H9 (cell line): ENCODE measurements around the gene CHPF2. TPM values are rescaled to one million over a fixed set of nuclear protein-coding genes. Genes with fewer than 3 reads are reported as not detected.

Experiments used
- DNase-seq: peaks from one replicate; pipeline ENCODE4 v3.0.0-alpha.2; 2017
- H2AFZ ChIP-seq: one replicate; pipeline ENCODE4 v1.6.1; 2013; ENCODE audit warnings: mild to moderate bottlenecking, low read length, control low read depth, moderate library complexity
- H2AK5ac ChIP-seq: 2 replicates; pipeline ENCODE4 v1.6.1; 2013; ENCODE audit warnings: low read length, control low read depth, mixed read lengths; ENCODE audit not compliant: insufficient read length
- H2BK120ac ChIP-seq: one replicate; pipeline ENCODE4 v1.6.1; 2013; ENCODE audit warnings: low read depth, mild to moderate bottlenecking, low read length, control low read depth, inconsistent platforms; ENCODE audit not compliant: poor library complexity, severe bottlenecking
- H2BK12ac ChIP-seq: 2 replicates; pipeline ENCODE4 v1.6.1; 2013; ENCODE audit warnings: low read length, control low read depth, mixed read lengths, low read depth; ENCODE audit not compliant: insufficient read length
- H2BK15ac ChIP-seq: 2 replicates; pipeline ENCODE4 v1.6.1; 2013; ENCODE audit warnings: low read depth, low read length, control low read depth
- H2BK20ac ChIP-seq: one replicate; pipeline ENCODE4 v1.6.1; 2013; ENCODE audit warnings: low read depth, mild to moderate bottlenecking, low read length, control low read depth, inconsistent platforms; ENCODE audit not compliant: poor library complexity, severe bottlenecking
- H2BK5ac ChIP-seq: 2 replicates; pipeline ENCODE4 v1.6.1; 2013; ENCODE audit warnings: low read length, control low read depth, mixed read lengths; ENCODE audit not compliant: insufficient read length
- H3K14ac ChIP-seq: 2 replicates; pipeline ENCODE4 v1.6.1; 2013; ENCODE audit warnings: low read length, control low read depth; ENCODE audit not compliant: insufficient read depth
- H3K18ac ChIP-seq: 2 replicates; pipeline ENCODE4 v1.6.1; 2013; ENCODE audit warnings: low read depth, mild to moderate bottlenecking, mixed read lengths, low read length, control low read depth; ENCODE audit not compliant: insufficient read length
- H3K23ac ChIP-seq: 2 replicates; pipeline ENCODE4 v1.6.1; 2013; ENCODE audit warnings: low read length, control low read depth, mixed read lengths, low read depth; ENCODE audit not compliant: insufficient read length
- H3K23me2 ChIP-seq: 2 replicates; pipeline ENCODE4 v1.6.1; 2013; ENCODE audit warnings: low read depth, mild to moderate bottlenecking, mixed read lengths, low read length, control low read depth; ENCODE audit not compliant: insufficient read length, poor library complexity, severe bottlenecking
- H3K27ac ChIP-seq: 2 replicates; pipeline ENCODE4 v1.5.1; 2013; ENCODE audit warnings: low read length, control low read depth, mixed read lengths, low read depth; ENCODE audit not compliant: insufficient read length
- H3K27me3 ChIP-seq: 2 replicates; pipeline ENCODE4 v1.6.1; 2013; ENCODE audit warnings: low read length, control low read depth, inconsistent platforms; ENCODE audit not compliant: insufficient read depth
- H3K4ac ChIP-seq: 2 replicates; pipeline ENCODE4 v1.6.1; 2013; ENCODE audit warnings: low read depth, mild to moderate bottlenecking, control low read depth, inconsistent platforms, low read length, moderate library complexity
- H3K4me1 ChIP-seq: 2 replicates; pipeline ENCODE4 v1.6.1; 2013; ENCODE audit warnings: low read length, control low read depth, inconsistent platforms; ENCODE audit not compliant: insufficient read depth
- H3K4me2 ChIP-seq: 2 replicates; pipeline ENCODE4 v1.6.1; 2013; ENCODE audit warnings: low read length, control low read depth, mixed read lengths; ENCODE audit not compliant: insufficient read length, insufficient read depth
- H3K56ac ChIP-seq: 2 replicates; pipeline ENCODE4 v1.6.1; 2013; ENCODE audit warnings: low read depth, mild to moderate bottlenecking, mixed read lengths, low read length, control low read depth; ENCODE audit not compliant: insufficient read length
- H3K79me1 ChIP-seq: 2 replicates; pipeline ENCODE4 v1.6.1; 2013; ENCODE audit warnings: low read depth, mild to moderate bottlenecking, moderate library complexity, low read length, control low read depth, inconsistent platforms; ENCODE audit not compliant: insufficient read depth, poor library complexity, severe bottlenecking
- H3K79me2 ChIP-seq: 2 replicates; pipeline ENCODE4 v1.6.1; 2013; ENCODE audit warnings: low read length, control low read depth, inconsistent platforms; ENCODE audit not compliant: insufficient read depth
- H3K9ac ChIP-seq: 2 replicates; pipeline ENCODE4 v1.6.1; 2013; ENCODE audit warnings: low read length, control low read depth, mixed read lengths; ENCODE audit not compliant: insufficient read length; ENCODE audit errors: extremely low read depth
- H3K9me3 ChIP-seq: one replicate; pipeline ENCODE4 v1.6.1; 2013; ENCODE audit warnings: low read depth, low read length, inconsistent platforms; ENCODE audit not compliant: control insufficient read depth
- H3T11ph ChIP-seq: one replicate; pipeline ENCODE4 v1.6.1; 2013; ENCODE audit warnings: mild to moderate bottlenecking, low read length, control low read depth, inconsistent platforms
- H4K20me1 ChIP-seq: one replicate; pipeline ENCODE4 v1.6.1; 2013; ENCODE audit not compliant: control insufficient read depth, insufficient read length, insufficient read depth
- H4K5ac ChIP-seq: 2 replicates; pipeline ENCODE4 v1.6.1; 2013; ENCODE audit warnings: low read depth, mild to moderate bottlenecking, mixed read lengths, low read length, control low read depth; ENCODE audit not compliant: insufficient read length
- H4K8ac ChIP-seq: replicated peaks from 2 replicates; pipeline ENCODE4 v1.6.1; 2013; ENCODE audit warnings: low read length, control low read depth, mixed read lengths, low read depth; ENCODE audit not compliant: insufficient read length
- H4K91ac ChIP-seq: 2 replicates; pipeline ENCODE4 v1.6.1; 2013; ENCODE audit warnings: low read depth, mild to moderate bottlenecking, moderate library complexity, mixed read lengths, low read length, control low read depth; ENCODE audit not compliant: insufficient read length
- H3K27ac Mint-ChIP-seq, 3 experiments: 2 replicates in 2 of 3; 3 replicates in 1 of 3; pipeline ENCODE4 v1.8.0; 2020 to 2021; ENCODE audit warnings: mixed read lengths in 3 of 3, mild to moderate bottlenecking in 1 of 3, moderate library complexity in 1 of 3
- H3K27me3 Mint-ChIP-seq: 2 replicates; pipeline ENCODE4 v1.8.0; 2021; ENCODE audit warnings: low read depth, mild to moderate bottlenecking, moderate library complexity, mixed read lengths
- H3K36me3 Mint-ChIP-seq, 3 experiments: 2 replicates in 2 of 3; 3 replicates in 1 of 3; pipeline ENCODE4 v1.8.0; 2020 to 2021; ENCODE audit warnings: low read depth in 3 of 3, mixed read lengths in 3 of 3; ENCODE audit not compliant: insufficient read depth in 1 of 3
- H3K4me1 Mint-ChIP-seq, 2 experiments: 2 replicates each; pipeline ENCODE4 v1.8.0; 2020; ENCODE audit warnings: mixed read lengths in 2 of 2
- H3K4me3 Mint-ChIP-seq, 2 experiments: 2 replicates in 1 of 2; 3 replicates in 1 of 2; pipeline ENCODE4 v1.8.0; 2020 to 2021; ENCODE audit warnings: mild to moderate bottlenecking in 2 of 2, mixed read lengths in 2 of 2, moderate library complexity in 1 of 2
- H3K9me3 Mint-ChIP-seq, 2 experiments: 2 replicates in 1 of 2; 3 replicates in 1 of 2; pipeline ENCODE4 v1.8.0; 2020; ENCODE audit warnings: mild to moderate bottlenecking in 2 of 2, mixed read lengths in 2 of 2, moderate library complexity in 1 of 2
- CTCF ChIP-seq: fragments of 200-600 bp; sonication (generic); conservative IDR thresholded peaks from 3 replicates; pipeline ENCODE4 v1.8.0; 2021; ENCODE audit warnings: antibody characterized with exemption, mild to moderate bottlenecking
- WGBS: extraction: QIAGEN DNeasy Blood & Tissue Kit; methylation state at CpG from one replicate; pipeline ENCODE4 v1.1.7; 2013; ENCODE audit warnings: missing lambda C conversion rate, low lambda C conversion rate, mixed read lengths; ENCODE audit not compliant: insufficient read length; ENCODE audit errors: extremely low coverage; 5-methylcytosine and 5-hydroxymethylcytosine counted together
- total RNA-seq: library from RNA; stranded (reverse); gene quantifications from 2 replicates; pipeline ENCODE4 v1.2.1, GENCODE V29; 2021

Gene CHPF2
- total RNA-seq, 1 experiment from 2014 or later: 25.7 TPM

GRCh38 chr7:151276666-151277590 is 44.6 kb downstream of the CHPF2 start:
- Histone ChIP-seq H3K4me1 (no peaks in the 10 kb centered on the region), H2AK5ac (no peak overlapping the region), H4K20me1 (no peaks in the 10 kb centered on the region), H2BK15ac (no peak overlapping the region), H3K23ac (no peak overlapping the region), H4K91ac (no peak overlapping the region), H3K27me3 (no peaks in the 10 kb centered on the region; the same call in 1 of the 2 replicates), H3K79me1 (no peaks in the 10 kb centered on the region), H3K4ac (no peak overlapping the region), H2BK12ac (no peak overlapping the region), H3T11ph (no peak overlapping the region), H3K14ac (no peak overlapping the region), H2BK120ac (no peak overlapping the region), H3K18ac (peak overlapping the region; percentile 15), H2BK5ac (no peak overlapping the region), H3K4me2 (peak overlapping the region; percentile 32), H4K5ac (no peak overlapping the region), H3K23me2 (no peaks in the 10 kb centered on the region), H3K79me2 (no peaks in the 10 kb centered on the region), H4K8ac (no peak overlapping the region), H3K9ac (no peak overlapping the region), H3K56ac (no peak overlapping the region), H3K9me3 (no peaks in the 10 kb centered on the region), H2BK20ac (no peak overlapping the region), H2AFZ (no peak overlapping the region), H3K27ac (no peak overlapping the region)
- peak; percentile 67 for DNase-seq
- H3K4me1 Mint-ChIP-seq: peaks cover 12 to 26% of the 10 kb centered on the region in 2 experiments
- no CpG with 5 or more reads among the region's 63 CpGs for WGBS
- peak overlapping the region; percentile 39 to 75 for H3K4me3 Mint-ChIP-seq
- H3K27ac Mint-ChIP-seq: no peak overlapping the region
- no peaks in the 10 kb centered on the region for H3K9me3 Mint-ChIP-seq
- no peaks in the 10 kb centered on the region; a peak in 1 of 7 replicates for H3K36me3 Mint-ChIP-seq
- peaks cover 71% of the 10 kb centered on the region for H3K27me3 Mint-ChIP-seq
- TF ChIP-seq CTCF: no peak
